WTC11 (cell line): Measurements from ENCODE around the gene SLC25A21.

ENCODE experiments used
- CTCF ChIP-seq: fragments of 200-600 bp; IDR thresholded peaks from 2 replicates; pipeline ENCODE4 v1.8.0; 2022; ENCODE audit warnings: antibody characterized with exemption
- MAX ChIP-seq: sonication (generic); formaldehyde crosslinking; IDR thresholded peaks from 2 replicates; pipeline ENCODE4 v1.8.0; 2022; ENCODE audit warnings: mild to moderate bottlenecking, missing genetic modification reagents
- SOX15 ChIP-seq: fragments of 250-450 bp; sonication (Bioruptor Pico); IDR thresholded peaks from 2 replicates; pipeline ENCODE4 v1.9.0; 2021; ENCODE audit warnings: mild to moderate bottlenecking
- SP1 ChIP-seq: sonication (generic); formaldehyde crosslinking; conservative IDR thresholded peaks from 2 replicates; pipeline ENCODE4 v1.8.1; 2022; ENCODE audit warnings: missing genetic modification reagents
- TP53 ChIP-seq: sonication (generic); formaldehyde crosslinking; IDR thresholded peaks from 2 replicates; pipeline ENCODE4 v1.8.1; 2023; ENCODE audit warnings: mild to moderate bottlenecking, missing genetic modification reagents

GRCh38 chr14:36701132-36701531 is 471.3 kb downstream of the SLC25A21 start:
- TF ChIP-seq SP1 (CRISPR knock-in tag) (no peak), MAX (CRISPR knock-in tag) (no peak), CTCF (no peak), TP53 (no peak), SOX15 (CRISPR knock-in tag) (no peak)
